ENCODE results near the gene SDK1.
"Not testable (repeated sequence)": the region's sequence is repeated elsewhere in the genome, so short reads cannot be mapped to it uniquely, and the experiment has no call there.

GRCh38 chr7:4313911-4314310 is 1012.9 kb downstream of the SDK1 start:
- TF ChIP-seq POLR2AphosphoS5, POLR2A, CTCF (IDR thresholded peaks at IDR 0.05): not testable (repeated sequence)
